IMR-90 (cell line): ENCODE measurements around the gene ART3. TPM values are rescaled to one million over a fixed set of nuclear protein-coding genes. Genes with fewer than 3 reads are reported as not detected.

Experiments
- ATAC-seq: fragments of 200-7000 bp; cut with Tn5 transposase; 2 replicates; pipeline ENCODE4 v1.9.1; 2020; ENCODE audit warnings: low read depth, mild to moderate bottlenecking, moderate library complexity
- BruUV-seq: library from RNA; stranded (reverse); fragments of 400-500 nt; replicated peaks from 2 replicates; lab custom pipeline; 2021; lab: Mats Ljungman, UMichigan
- CTCF ChIA-PET: fragments of 300-600 bp; formaldehyde crosslinking; extraction: SDS; loops from one replicate; lab custom pipeline; 2021; ENCODE audit warnings: antibody characterized with exemption; lab: Yijun Ruan, JAX
- POLR2A ChIA-PET: fragments of 300-600 bp; sonication (Branson Sonifier 250); formaldehyde crosslinking; loops from one replicate; lab custom pipeline; 2022; ENCODE audit warnings: antibody characterized with exemption; ENCODE audit not compliant: unreplicated experiment; lab: Charles Lee
- DNase-seq: peaks from one replicate; pipeline ENCODE4 v3.0.0; 2013
- H2AFZ ChIP-seq: replicated peaks from 2 replicates; pipeline ENCODE3; 2013; ENCODE audit warnings: low read length, mild to moderate bottlenecking; ENCODE audit not compliant: poor library complexity
- H2AK5ac ChIP-seq: 2 replicates; pipeline ENCODE4 v1.6.1; 2013; ENCODE audit warnings: low read depth, low read length, inconsistent platforms
- H2AK9ac ChIP-seq: replicated peaks from 2 replicates; pipeline ENCODE3; 2013; ENCODE audit warnings: mild to moderate bottlenecking, low read depth, low read length, moderate library complexity; ENCODE audit not compliant: poor library complexity
- H2BK120ac ChIP-seq: 2 replicates; pipeline ENCODE4 v1.6.1; 2013; ENCODE audit warnings: low read depth, low read length, inconsistent platforms
- H2BK15ac ChIP-seq: 3 replicates; pipeline ENCODE4 v1.6.1; 2013; ENCODE audit warnings: low read depth, low read length, inconsistent platforms
- H2BK20ac ChIP-seq: 2 replicates; pipeline ENCODE4 v1.6.1; 2013; ENCODE audit warnings: low read depth, mild to moderate bottlenecking, inconsistent platforms, low read length, moderate library complexity
- H2BK5ac ChIP-seq: 2 replicates; pipeline ENCODE4 v1.6.1; 2013; ENCODE audit warnings: mild to moderate bottlenecking, low read depth, low read length, inconsistent platforms; ENCODE audit not compliant: poor library complexity, severe bottlenecking
- H3K14ac ChIP-seq: replicated peaks from 2 replicates; pipeline ENCODE4 v1.6.1; 2013; ENCODE audit warnings: low read depth, low read length, inconsistent platforms
- H3K18ac ChIP-seq: 2 replicates; pipeline ENCODE4 v1.6.1; 2013; ENCODE audit warnings: low read depth, low read length, control low read depth
- H3K23ac ChIP-seq: 2 replicates; pipeline ENCODE4 v1.6.1; 2013; ENCODE audit warnings: low read depth, low read length, inconsistent platforms
- H3K27ac ChIP-seq: 2 replicates; pipeline ENCODE4 v1.5.1; 2013; ENCODE audit warnings: mild to moderate bottlenecking, control low read depth, low read length; ENCODE audit not compliant: insufficient read depth
- H3K27me3 ChIP-seq: 2 replicates; pipeline ENCODE4 v1.6.1; 2013; ENCODE audit warnings: low read length; ENCODE audit not compliant: control insufficient read depth, insufficient read depth
- H3K36me3 ChIP-seq: 2 replicates; pipeline ENCODE4 v1.6.1; 2013; ENCODE audit warnings: low read length, mixed read lengths; ENCODE audit not compliant: control insufficient read depth, insufficient read depth
- H3K4ac ChIP-seq: 2 replicates; pipeline ENCODE4 v1.6.1; 2013; ENCODE audit warnings: low read depth, low read length, inconsistent platforms
- H3K4me1 ChIP-seq: 2 replicates; pipeline ENCODE4 v1.6.1; 2013; ENCODE audit warnings: low read length, mixed read lengths; ENCODE audit not compliant: control insufficient read depth, insufficient read depth
- H3K4me2 ChIP-seq: 2 replicates; pipeline ENCODE4 v1.6.1; 2013; ENCODE audit warnings: low read depth, mild to moderate bottlenecking, control low read depth, low read length, moderate library complexity
- H3K4me3 ChIP-seq: 2 replicates; pipeline ENCODE4 v1.5.1; 2013; ENCODE audit warnings: low read depth, mild to moderate bottlenecking, control low read depth, low read length, moderate library complexity; ENCODE audit not compliant: insufficient read depth
- H3K56ac ChIP-seq: 2 replicates; pipeline ENCODE4 v1.6.1; 2013; ENCODE audit warnings: low read length, inconsistent platforms; ENCODE audit not compliant: insufficient read depth; ENCODE audit errors: extremely low read depth
- H3K79me1 ChIP-seq, 2 experiments: 2 replicates each; pipeline ENCODE4 v1.6.1; 2013; ENCODE audit warnings: low read length in 2 of 2, inconsistent platforms in 1 of 2, low read depth in 1 of 2
- H3K9ac ChIP-seq: 2 replicates; pipeline ENCODE4 v1.6.1; 2013; ENCODE audit warnings: low read depth, low read length, control low read depth
- H3K9me1 ChIP-seq: 2 replicates; pipeline ENCODE4 v1.6.1; 2013; ENCODE audit warnings: low read length, inconsistent platforms; ENCODE audit not compliant: insufficient read depth
- H3K9me3 ChIP-seq: 2 replicates; pipeline ENCODE4 v1.6.1; 2013; ENCODE audit warnings: low read length; ENCODE audit not compliant: control insufficient read depth, insufficient read depth
- H4K20me1 ChIP-seq: 2 replicates; pipeline ENCODE4 v1.6.1; 2013; ENCODE audit warnings: low read length, inconsistent platforms; ENCODE audit not compliant: insufficient read depth
- H4K5ac ChIP-seq: 2 replicates; pipeline ENCODE4 v1.6.1; 2013; ENCODE audit warnings: mild to moderate bottlenecking, low read depth, low read length, control low read depth
- H4K8ac ChIP-seq, 2 experiments: 2 replicates each; pipeline ENCODE4 v1.6.1; 2013; ENCODE audit warnings: low read depth in 2 of 2, low read length in 2 of 2, control low read depth in 1 of 2, inconsistent platforms in 1 of 2
- H4K91ac ChIP-seq: 2 replicates; pipeline ENCODE4 v1.6.1; 2013; ENCODE audit warnings: low read depth, low read length, inconsistent platforms; ENCODE audit not compliant: insufficient read depth
- FOS ChIP-seq: fragments of 150-350 bp; IDR thresholded peaks from 2 replicates; pipeline ENCODE4 v1.6.1; 2016; ENCODE audit warnings: low read depth, low read length
- MAFK ChIP-seq: IDR thresholded peaks from 2 replicates; pipeline ENCODE4 v1.6.1; 2012; ENCODE audit warnings: low read depth, low read length, improper control_type of control experiment
- MXI1 ChIP-seq: IDR thresholded peaks from 2 replicates; pipeline ENCODE4 v1.6.1; 2012; ENCODE audit warnings: low read depth, mild to moderate bottlenecking, low read length, moderate library complexity, borderline replicate concordance
- RCOR1 ChIP-seq: IDR thresholded peaks from 2 replicates; pipeline ENCODE4 v1.6.1; 2012; ENCODE audit warnings: mild to moderate bottlenecking, low read length, improper control_type of control experiment; ENCODE audit not compliant: insufficient replicate concordance
- SMC3 ChIP-seq: fragments of 150-350 bp; IDR thresholded peaks from 2 replicates; pipeline ENCODE4 v1.6.1; 2016; ENCODE audit warnings: low read depth, mild to moderate bottlenecking, antibody characterized with exemption, low read length, moderate library complexity
- WGBS, 2 experiments: methylation state at CpG; one replicate each; pipeline versions ENCODE4 v1.1.5 to v1.1.7; 2013; ENCODE audit warnings: missing lambda C conversion rate in 2 of 2; ENCODE audit not compliant: insufficient read length in 1 of 2; ENCODE audit errors: extremely low coverage in 2 of 2; 5-methylcytosine and 5-hydroxymethylcytosine counted together
- dilution Hi-C: fragments of 300-500 bp; cut with HindIII; formaldehyde crosslinking; loops from one replicate; pipeline ENCODE4 v1.14.3; 2018; ENCODE audit warnings: low sequenced_read_pairs; ENCODE audit not compliant: unreplicated experiment
- in situ Hi-C: fragments of 300-500 bp; cut with MboI; formaldehyde crosslinking; loops from 3 replicates; pipeline ENCODE4 v1.14.3; 2019; ENCODE audit warnings: low sequenced_read_pairs, inconsistent platforms, mixed read lengths
- intact Hi-C: fragments of 100-400 bp; cut with micrococcal nuclease; formaldehyde crosslinking; loops from 2 replicates; pipeline ENCODE4 v1.10.0; 2022
- polyA plus RNA-seq, 3 experiments: library from polyadenylated mRNA; depleted of rRNA; stranded (reverse); fragments of >200 nt; gene quantifications; 2 replicates each; pipeline ENCODE4 v1.2.3, GENCODE V29; 2012; ENCODE audit warnings: low replicate concordance in 1 of 3
- total RNA-seq: library from RNA; depleted of rRNA; stranded (reverse); fragments of >200 nt; gene quantifications from 2 replicates; pipeline ENCODE4 v1.2.3, GENCODE V29; 2012

The ART3 gene
- total and polyA plus RNA-seq, 2 of the 4 experiments (the other 2 are of a cell fraction), result 0.15 TPM; not detected in 1

GRCh38 chr4:76088719-76089118, 14.2 kb downstream of the ART3 start:
- ChIA-PET CTCF (interaction anchor here (1.9 kb wide), 1 partner anchor 98 kb away, joined by 4 read pairs; the partner anchor contains the start of gene SDAD1), POLR2A (no interaction called here)
- DNase-seq, result no peak
- 0 out of 2 replicates have a peak, but pooled peaks cover 2% of the 10 kb centered on the region for H3K4me1 ChIP-seq
- H3K23ac ChIP-seq, result no peak overlapping the region
- no peak for TF ChIP-seq RCOR1
- TF ChIP-seq SMC3, result no peak
- no peak for TF ChIP-seq FOS
- TF ChIP-seq MXI1, result no peak
- no peak for TF ChIP-seq MAFK
- intact Hi-C loops, result loop anchor here (10.0 kb wide), 1 partner anchor 194 kb away; no protein-coding TSS in a partner anchor
- no TSS peak for BruUV-seq
- no peak overlapping the region for H2BK15ac ChIP-seq
- dilution Hi-C loops, result no loop called here
- no peak overlapping the region for H3K56ac ChIP-seq
- no peak overlapping the region for H3K27ac ChIP-seq
- H4K5ac ChIP-seq, result no peak overlapping the region
- H3K9me3 ChIP-seq, result no peaks in the 10 kb centered on the region
- no peak overlapping the region for H2AK5ac ChIP-seq
- no peaks in the 10 kb centered on the region for H3K9me1 ChIP-seq
- no peak overlapping the region for H4K8ac ChIP-seq
- no peak overlapping the region for H3K14ac ChIP-seq
- H3K18ac ChIP-seq, result no peak overlapping the region
- H2BK20ac ChIP-seq, result no peak overlapping the region
- no peak overlapping the region for H4K91ac ChIP-seq
- H3K27me3 ChIP-seq, result peaks cover 9% of the 10 kb centered on the region
- no peak overlapping the region for H3K4me2 ChIP-seq
- no peaks in the 10 kb centered on the region for H3K36me3 ChIP-seq
- no peaks in the 10 kb centered on the region for H4K20me1 ChIP-seq
- H3K9ac ChIP-seq, result no peak overlapping the region
- no peak overlapping the region for H2AFZ ChIP-seq
- H3K4ac ChIP-seq, result no peak overlapping the region
- H2BK5ac ChIP-seq, result no peak overlapping the region
- ATAC-seq, result no peak
- no peak overlapping the region for H2AK9ac ChIP-seq
- WGBS, 2 experiments, result no CpG with 5 or more reads among the region's 2 CpGs
- in situ Hi-C loops, result no loop called here
- no peaks in the 10 kb centered on the region for H3K79me1 ChIP-seq
- no peak overlapping the region for H2BK120ac ChIP-seq
- no peak overlapping the region for H3K4me3 ChIP-seq
